Karpas-422 (cell line): ENCODE data around the gene TLNRD1. TPM values are rescaled to one million over a fixed set of nuclear protein-coding genes. Genes with fewer than 3 reads are reported as not detected.
"Not testable (repeated sequence)": the region's sequence is repeated elsewhere in the genome, so short reads cannot be mapped to it uniquely, and the experiment has no call there.

ENCODE experiments used
- DNase-seq: peaks from one replicate; pipeline ENCODE4 v3.0.0-alpha.2; 2015
- H2AFZ ChIP-seq: fragments of 200-600 bp; sonication (generic); 2 replicates; pipeline ENCODE4 v1.6.1; 2014; ENCODE audit warnings: antibody characterized with exemption, low read length, mixed read lengths
- H3K27ac ChIP-seq: fragments of 200-600 bp; sonication (generic); 2 replicates; pipeline ENCODE4 v1.5.1; 2014; ENCODE audit warnings: mild to moderate bottlenecking, low read length, moderate library complexity
- H3K27me3 ChIP-seq: fragments of 200-600 bp; sonication (generic); 2 replicates; pipeline ENCODE4 v1.6.1; 2014; ENCODE audit warnings: low read length, mixed read lengths
- H3K36me3 ChIP-seq: fragments of 200-600 bp; sonication (generic); 2 replicates; pipeline ENCODE4 v1.6.1; 2014; ENCODE audit warnings: low read length, mixed read lengths; ENCODE audit not compliant: insufficient read depth
- H3K4me1 ChIP-seq: fragments of 200-600 bp; sonication (generic); 2 replicates; pipeline ENCODE4 v1.6.1; 2014; ENCODE audit warnings: mild to moderate bottlenecking, low read length, mixed read lengths
- H3K4me2 ChIP-seq: fragments of 200-600 bp; sonication (generic); 2 replicates; pipeline ENCODE4 v1.6.1; 2014; ENCODE audit warnings: low read length, low read depth, mild to moderate bottlenecking; ENCODE audit not compliant: poor library complexity, severe bottlenecking
- H3K4me3 ChIP-seq: fragments of 200-600 bp; sonication (generic); 2 replicates; pipeline ENCODE4 v1.5.1; 2014; ENCODE audit warnings: mild to moderate bottlenecking, antibody characterized with exemption, low read length, mixed read lengths
- H3K79me2 ChIP-seq: fragments of 200-600 bp; sonication (generic); 2 replicates; pipeline ENCODE4 v1.6.1; 2014; ENCODE audit warnings: mild to moderate bottlenecking, low read length, mixed read lengths
- H3K9ac ChIP-seq: fragments of 200-600 bp; sonication (generic); 2 replicates; pipeline ENCODE4 v1.6.0; 2014; ENCODE audit warnings: low read length
- H3K9me2 ChIP-seq: fragments of 200-600 bp; sonication (generic), shearing (Covaris generic); replicated peaks from 2 replicates; pipeline ENCODE4 v1.6.0; 2014; ENCODE audit warnings: mild to moderate bottlenecking, low read length, moderate library complexity; ENCODE audit not compliant: insufficient read depth
- H3K9me3 ChIP-seq: fragments of 300-700, 200-600 bp; sonication (generic); 2 replicates; pipeline ENCODE4 v1.6.1; 2014; ENCODE audit warnings: low read length, mixed read lengths
- H4K20me1 ChIP-seq: fragments of 200-600 bp; sonication (generic); 2 replicates; pipeline ENCODE4 v1.6.1; 2014; ENCODE audit warnings: mild to moderate bottlenecking, antibody characterized with exemption, low read length, low read depth; ENCODE audit not compliant: insufficient read depth
- total RNA-seq: library from RNA; depleted of rRNA; stranded (reverse); fragments of >200 nt; shearing (Covaris generic); gene quantifications from 2 replicates; pipeline ENCODE4 v1.2.3, GENCODE V29; 2014; ENCODE audit warnings: low replicate concordance

Gene TLNRD1
- total RNA-seq, 1 experiment from 2014 or later, result 5.4 TPM

DNA sequence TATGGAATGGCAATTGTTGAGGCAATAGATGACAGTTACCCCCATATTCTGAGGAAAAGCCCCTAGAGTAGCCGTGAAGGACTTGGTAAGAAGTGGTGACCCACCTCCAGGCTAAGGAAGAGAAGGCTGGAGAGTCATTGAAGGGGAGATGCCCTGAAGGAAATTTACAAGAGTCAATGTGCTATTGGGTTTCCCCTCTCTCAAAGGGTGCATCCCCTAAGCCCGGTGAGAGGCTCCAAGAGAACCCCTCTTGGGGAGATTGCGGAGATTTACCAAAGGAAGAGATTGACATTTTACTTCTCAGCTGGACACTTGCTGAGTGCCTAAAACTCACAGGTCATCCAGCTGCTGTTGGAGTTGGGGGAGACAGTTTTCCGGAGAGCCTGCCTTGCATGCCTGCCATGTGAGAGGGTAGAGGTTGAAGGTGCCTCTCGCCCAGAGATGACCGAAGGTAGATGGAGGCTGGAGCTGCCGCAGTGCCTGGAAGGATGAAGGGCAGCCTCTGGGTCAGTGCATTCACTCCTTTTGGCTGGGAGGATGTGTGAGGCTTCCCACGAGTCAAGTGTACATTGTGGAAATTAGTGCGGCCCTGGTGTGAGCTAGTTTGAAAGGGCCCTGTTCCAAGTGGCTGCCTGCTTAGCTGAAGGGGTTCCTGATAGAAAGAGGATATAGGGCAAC, 41.8 kb upstream of the TLNRD1 start:
- Histone ChIP-seq H3K36me3 (no peaks in the 10 kb centered on the region; the same call in 1 of the 2 replicates), H3K4me3 (no peak overlapping the region), H3K4me1 (no peaks in the 10 kb centered on the region), H3K9me3 (no peaks in the 10 kb centered on the region), H3K9me2 (no peaks in the 10 kb centered on the region), H3K9ac (no peak overlapping the region), H3K4me2 (no peak overlapping the region), H2AFZ (no peak overlapping the region), H3K79me2 (no peaks in the 10 kb centered on the region), H4K20me1 (no peaks in the 10 kb centered on the region), H3K27ac (no peak overlapping the region), H3K27me3 (no peaks in the 10 kb centered on the region)
- peak; percentile 23 for DNase-seq

DNA sequence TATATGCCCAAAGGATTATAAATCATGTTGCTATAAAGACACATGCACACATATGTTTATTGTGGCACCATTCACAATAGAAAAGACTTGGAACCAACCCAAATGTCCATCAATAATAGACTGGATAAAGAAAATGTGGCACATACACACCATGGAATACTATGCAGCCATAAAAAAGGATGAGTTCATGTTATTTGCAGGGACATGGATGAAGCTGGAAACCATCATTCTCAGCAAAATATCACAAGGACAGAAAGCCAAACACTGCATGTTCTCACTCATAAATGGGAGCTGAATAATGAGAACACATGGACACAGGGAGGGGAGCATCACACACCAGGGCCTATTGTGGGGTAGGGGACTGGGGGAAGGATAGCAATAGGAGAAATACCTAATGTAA, 35.3 kb upstream of the TLNRD1 start:
- H3K27ac ChIP-seq, H2AFZ ChIP-seq, DNase-seq, H3K4me3 ChIP-seq, H3K9me3 ChIP-seq, H3K9me2 ChIP-seq, H4K20me1 ChIP-seq, H3K27me3 ChIP-seq, H3K36me3 ChIP-seq, H3K4me1 ChIP-seq, H3K9ac ChIP-seq, H3K4me2 ChIP-seq, H3K79me2 ChIP-seq: not testable (repeated sequence)

GRCh38 chr15:80966431-80967197, 34.1 kb upstream of the TLNRD1 start:
- no peaks in the 10 kb centered on the region for H3K4me1 ChIP-seq
- H3K9me3 ChIP-seq, result no peaks in the 10 kb centered on the region
- no peaks in the 10 kb centered on the region for H3K36me3 ChIP-seq
- H4K20me1 ChIP-seq, result no peaks in the 10 kb centered on the region
- no peak overlapping the region for H3K27ac ChIP-seq
- no peak overlapping the region for H3K4me3 ChIP-seq
- DNase-seq, result peak; percentile 36
- H3K4me2 ChIP-seq, result no peak overlapping the region
- H3K9ac ChIP-seq, result no peak overlapping the region
- H3K9me2 ChIP-seq, result no peaks in the 10 kb centered on the region
- H3K79me2 ChIP-seq, result no peaks in the 10 kb centered on the region
- no peak overlapping the region for H2AFZ ChIP-seq
- H3K27me3 ChIP-seq, result no peaks in the 10 kb centered on the region

GRCh38 chr15:80967451-80967850, 33.3 kb upstream of the TLNRD1 start:
- no peaks in the 10 kb centered on the region for H3K9me3 ChIP-seq
- H2AFZ ChIP-seq, result no peak overlapping the region
- H3K9ac ChIP-seq, result no peak overlapping the region
- H3K27ac ChIP-seq, result no peak overlapping the region
- no peaks in the 10 kb centered on the region for H3K9me2 ChIP-seq
- no peaks in the 10 kb centered on the region for H3K79me2 ChIP-seq
- H3K36me3 ChIP-seq, result no peaks in the 10 kb centered on the region
- no peak overlapping the region for H3K4me3 ChIP-seq
- DNase-seq, result no peak
- no peaks in the 10 kb centered on the region for H4K20me1 ChIP-seq
- no peaks in the 10 kb centered on the region for H3K4me1 ChIP-seq
- H3K4me2 ChIP-seq, result no peak overlapping the region
- no peaks in the 10 kb centered on the region for H3K27me3 ChIP-seq

DNA sequence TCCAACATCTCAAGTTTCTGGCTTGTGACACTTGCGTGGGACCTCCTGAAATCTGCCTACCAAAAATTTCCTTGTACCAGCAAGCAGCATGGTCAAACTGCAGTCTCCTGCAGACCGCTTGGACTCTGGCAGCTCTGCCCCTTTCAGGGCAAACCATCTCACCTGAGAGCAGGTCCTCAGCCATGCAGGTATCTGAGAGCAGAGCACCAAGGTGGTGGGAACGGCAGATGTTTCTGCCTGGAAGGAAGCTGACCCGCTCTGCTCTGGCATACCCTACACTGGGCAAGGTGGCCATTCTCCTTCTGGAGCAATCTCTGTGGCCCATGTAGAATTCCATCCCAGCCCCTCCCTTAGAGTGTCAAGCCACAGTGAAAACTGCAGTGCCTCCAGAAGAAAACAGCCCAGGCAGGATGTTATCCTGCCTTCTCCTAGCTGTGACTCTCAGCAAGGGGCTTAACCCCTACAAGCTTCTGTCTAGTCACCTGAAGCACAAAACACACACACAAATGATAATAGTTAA, 32.7 kb upstream of the TLNRD1 start:
- Histone ChIP-seq H3K36me3 (no peaks in the 10 kb centered on the region), H3K9ac (no peak overlapping the region), H3K4me3 (no peak overlapping the region), H3K4me2 (no peak overlapping the region), H3K9me3 (no peaks in the 10 kb centered on the region), H3K9me2 (no peaks in the 10 kb centered on the region), H3K79me2 (no peaks in the 10 kb centered on the region), H3K27ac (no peak overlapping the region), H3K27me3 (no peaks in the 10 kb centered on the region), H2AFZ (no peak overlapping the region), H4K20me1 (no peaks in the 10 kb centered on the region), H3K4me1 (no peaks in the 10 kb centered on the region)
- DNase-seq, result peak; percentile 17

DNA sequence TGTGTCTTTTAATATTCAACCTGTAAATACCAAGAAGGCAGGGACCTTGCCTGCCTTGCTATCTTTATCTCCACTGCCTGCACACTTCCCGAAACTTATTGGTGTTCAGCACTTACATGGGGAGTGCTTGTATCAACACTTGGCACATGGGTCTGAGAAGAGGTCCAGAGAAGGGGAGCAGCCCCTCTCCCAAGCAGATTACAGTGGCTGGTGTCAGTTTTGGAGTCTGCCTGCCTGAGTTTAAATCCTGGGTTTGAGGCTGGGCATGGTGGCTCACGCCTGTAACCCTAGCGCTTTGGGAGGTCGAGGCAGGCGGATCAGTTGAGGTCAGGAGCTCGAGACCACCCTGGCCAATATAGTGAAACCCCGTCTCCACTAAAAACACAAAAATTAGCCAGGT, 31.4 kb upstream of the TLNRD1 start:
- no peak overlapping the region for H3K4me2 ChIP-seq
- H4K20me1 ChIP-seq, result no peaks in the 10 kb centered on the region

DNA sequence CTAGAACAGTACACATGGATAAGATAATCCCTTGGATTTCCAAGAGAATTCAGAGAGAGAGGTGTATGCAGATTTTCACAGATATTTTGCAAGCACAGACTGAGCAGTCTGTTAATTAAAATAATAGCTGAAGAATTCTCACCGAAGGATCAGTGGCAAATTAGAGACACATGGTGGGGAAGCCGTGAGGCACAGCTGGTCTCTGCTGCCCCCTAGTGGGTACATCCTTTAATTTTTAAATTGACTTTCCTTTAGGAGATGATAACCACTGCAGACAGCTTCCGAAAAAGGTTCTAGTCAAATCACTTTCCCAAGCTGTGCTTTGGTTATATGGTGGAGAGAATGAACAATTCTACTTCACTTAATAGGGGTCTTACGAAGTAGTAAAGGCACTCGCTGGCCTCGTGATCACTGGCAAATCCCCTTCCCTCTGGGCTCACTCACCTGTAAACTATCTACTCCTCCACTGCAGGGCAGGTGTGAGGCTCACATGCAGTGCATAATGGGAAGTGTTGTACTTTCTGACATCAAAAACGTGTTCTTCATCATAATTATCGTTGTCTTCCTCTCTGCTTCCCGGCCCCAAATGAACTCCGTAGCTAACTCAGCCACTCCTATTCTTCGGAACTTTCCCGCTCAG, 30.6 kb upstream of the TLNRD1 start:
- DNase-seq, result peak; percentile 89
- Histone ChIP-seq H3K4me2 (no peak overlapping the region), H3K36me3 (no peaks in the 10 kb centered on the region; the same call in 1 of the 2 replicates)

More for the DNA sequence above, 31.4 kb upstream of the TLNRD1 start:
- Histone ChIP-seq H3K27me3 (no peaks in the 10 kb centered on the region), H3K9me3 (no peaks in the 10 kb centered on the region), H3K79me2 (peaks cover 5% of the 10 kb centered on the region; the same call in 1 of the 2 replicates), H3K9me2 (no peaks in the 10 kb centered on the region), H3K27ac (no peak overlapping the region), H3K9ac (no peak overlapping the region), H3K4me3 (no peak overlapping the region), H3K4me1 (no peaks in the 10 kb centered on the region), H3K36me3 (no peaks in the 10 kb centered on the region; the same call in 1 of the 2 replicates), H2AFZ (no peak overlapping the region)
- no peak for DNase-seq

GRCh38 chr15:80970658-80971057, 30.1 kb upstream of the TLNRD1 start:
- Histone ChIP-seq H3K36me3 (no peaks in the 10 kb centered on the region; the same call in 1 of the 2 replicates), H3K9me2 (no peaks in the 10 kb centered on the region), H3K79me2 (peaks cover 5% of the 10 kb centered on the region; the same call in 1 of the 2 replicates), H3K9me3 (no peaks in the 10 kb centered on the region), H3K27ac (no peak overlapping the region), H3K4me2 (no peak overlapping the region), H2AFZ (no peak overlapping the region), H3K4me1 (no peaks in the 10 kb centered on the region), H4K20me1 (no peaks in the 10 kb centered on the region), H3K9ac (no peak overlapping the region), H3K27me3 (no peaks in the 10 kb centered on the region), H3K4me3 (no peak overlapping the region)
- no peak for DNase-seq

More for the DNA sequence above, 30.6 kb upstream of the TLNRD1 start:
- Histone ChIP-seq H3K9me3 (no peaks in the 10 kb centered on the region), H4K20me1 (no peaks in the 10 kb centered on the region), H2AFZ (no peak overlapping the region), H3K4me3 (no peak overlapping the region), H3K79me2 (peaks cover 5% of the 10 kb centered on the region; the same call in 1 of the 2 replicates), H3K9me2 (no peaks in the 10 kb centered on the region), H3K9ac (no peak overlapping the region), H3K4me1 (no peaks in the 10 kb centered on the region), H3K27ac (no peak overlapping the region), H3K27me3 (no peaks in the 10 kb centered on the region)
